Tongue (tissue), 2 donors: ENCODE results near the gene AGAP1. TPM values are rescaled to one million over a fixed set of nuclear protein-coding genes. Genes with fewer than 3 reads are reported as not detected.
"Not testable (repeated sequence)": the region's sequence is repeated elsewhere in the genome, so short reads cannot be mapped to it uniquely, and the experiment has no call there.

Experiments
- DNase-seq: peaks from one replicate; pipeline ENCODE4 v3.0.0-alpha.2; 2015
- total RNA-seq: library from RNA; depleted of rRNA; stranded (reverse); fragments of >200 nt; gene quantifications from one replicate; pipeline ENCODE4 v1.2.3, GENCODE V29; 2014

Gene AGAP1
- total RNA-seq, 1 donor from 2014 or later: 33.0 TPM

DNA sequence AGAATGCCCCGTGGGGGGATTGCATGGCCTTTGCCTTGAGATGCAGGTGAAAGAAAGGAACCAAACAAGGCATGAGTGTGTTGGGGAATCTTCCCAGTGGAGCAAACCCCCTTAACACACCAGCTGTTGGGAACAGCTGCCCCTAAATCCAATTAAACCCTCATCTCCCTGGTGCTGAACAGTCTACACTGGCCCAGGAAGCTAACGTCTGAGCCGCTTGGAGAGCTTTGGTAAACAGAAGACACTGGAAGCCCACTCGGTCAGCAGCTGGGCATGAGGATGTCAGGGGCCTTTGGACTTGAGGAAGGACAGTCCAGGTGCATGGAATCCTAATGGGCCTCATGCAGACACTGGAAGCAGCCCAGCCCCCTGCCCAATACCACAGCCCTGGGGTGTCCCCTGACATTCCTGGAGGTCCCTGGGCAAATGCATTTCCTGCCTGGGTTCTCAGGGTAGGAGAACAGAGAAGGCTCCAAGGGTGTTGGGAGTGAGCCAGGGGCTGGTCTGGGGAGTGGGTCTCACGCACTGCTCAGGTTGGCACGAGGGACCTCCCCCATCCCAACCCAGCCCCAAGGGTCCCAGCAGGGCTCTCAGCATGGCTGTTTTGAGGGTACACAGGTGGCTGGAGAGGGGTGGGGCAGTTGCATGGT is 636.6 kb downstream of the AGAP1 start:
- DNase-seq: peak; percentile 57

DNA sequence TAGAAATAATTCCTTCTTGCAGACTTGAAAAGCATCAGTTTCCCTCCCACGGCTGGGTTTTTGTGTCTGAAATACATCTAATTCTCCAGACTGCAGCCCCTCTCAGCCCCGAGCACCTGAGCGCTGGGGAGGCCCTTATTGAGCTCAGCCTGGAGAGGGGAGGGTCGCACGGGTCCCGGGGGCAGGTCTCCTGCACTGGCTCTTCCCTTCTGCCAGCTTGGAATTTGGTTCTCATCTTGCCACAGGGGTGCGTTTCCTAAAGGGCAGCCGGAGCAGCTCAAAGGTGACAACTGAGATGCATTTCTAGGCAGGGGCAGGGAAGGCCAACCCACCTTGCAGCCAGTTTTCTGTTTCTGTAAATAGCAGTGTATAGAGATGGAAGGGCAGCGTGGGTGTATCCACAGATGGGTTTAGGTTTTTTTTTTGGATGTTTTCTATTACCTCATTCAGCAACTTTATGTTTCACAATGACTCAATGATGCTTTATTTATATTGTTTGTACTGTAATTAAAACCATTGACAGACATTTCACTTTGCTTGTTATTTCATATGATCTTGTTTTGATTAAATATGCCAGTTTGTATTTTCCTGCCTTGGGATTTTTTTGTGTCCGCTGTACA is 637.3 kb downstream of the AGAP1 start:
- DNase-seq: no peak

DNA sequence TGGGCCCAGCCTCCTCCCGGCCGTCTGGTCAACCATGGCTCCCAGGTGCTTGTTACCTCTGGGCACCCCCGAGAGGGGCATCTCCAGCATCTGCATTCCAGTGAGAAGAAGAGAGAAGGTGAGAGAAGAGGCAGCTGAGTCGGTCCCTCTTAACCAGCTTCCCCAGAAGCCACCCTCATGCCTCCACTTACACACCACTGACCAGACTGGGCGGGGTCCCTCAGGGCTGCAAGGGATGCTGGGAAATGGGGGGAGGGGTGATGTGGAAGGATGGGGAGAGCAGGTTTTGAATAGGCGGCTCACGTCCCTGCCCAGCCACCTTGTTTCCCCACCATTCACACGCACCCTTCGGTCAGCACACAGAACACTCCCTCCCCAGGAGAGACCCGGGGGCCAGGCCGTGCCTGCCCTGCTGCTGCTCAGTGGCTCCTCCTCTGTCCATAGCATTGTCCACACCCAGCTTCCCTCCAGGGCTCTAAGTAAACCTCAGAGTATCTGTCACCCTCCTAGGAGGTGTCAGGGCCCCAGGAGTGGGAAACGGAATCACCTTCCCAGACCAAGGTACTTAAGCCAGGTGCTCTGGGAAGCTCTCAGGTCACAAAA is 639.7 kb downstream of the AGAP1 start:
- DNase-seq: no peak

DNA sequence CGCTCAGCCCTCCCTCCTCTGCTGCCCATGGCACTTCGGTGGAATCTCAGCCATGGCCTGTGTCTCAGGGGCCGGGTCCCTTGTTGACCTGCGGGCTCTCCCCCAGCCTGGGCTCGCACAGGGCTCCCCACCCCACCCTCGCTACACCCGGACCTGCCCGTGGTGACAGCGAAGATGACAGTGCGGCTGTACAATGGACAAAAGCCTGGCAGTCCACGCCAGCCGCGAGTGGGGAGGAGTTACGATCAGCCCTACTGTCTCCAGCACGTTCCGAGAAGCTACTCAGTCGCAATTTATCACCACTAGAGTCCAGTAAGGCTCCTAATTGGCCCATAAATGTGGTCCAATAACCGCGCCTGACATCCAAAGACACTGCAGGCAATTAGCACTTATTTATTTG is 642.7 kb downstream of the AGAP1 start:
- no peak for DNase-seq

DNA sequence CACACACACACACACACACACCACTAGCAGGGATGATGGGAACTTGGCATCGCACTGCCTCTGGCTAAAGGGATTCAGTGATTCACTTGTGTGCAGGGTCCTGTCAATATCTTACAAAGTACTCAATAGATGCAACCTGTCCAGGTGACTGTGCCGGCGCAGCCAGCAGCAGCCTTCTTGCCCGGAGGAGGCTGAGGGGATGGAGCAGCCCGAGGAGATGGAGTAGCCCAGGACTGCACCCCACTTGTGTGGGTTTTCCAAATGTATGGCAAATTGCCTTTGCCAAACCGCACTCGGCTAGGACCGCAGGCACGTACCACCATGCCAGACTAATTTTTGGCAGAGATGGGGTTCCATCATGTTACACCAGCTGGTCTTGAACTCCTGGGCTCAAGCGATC is 643.2 kb downstream of the AGAP1 start:
- no peak for DNase-seq

DNA sequence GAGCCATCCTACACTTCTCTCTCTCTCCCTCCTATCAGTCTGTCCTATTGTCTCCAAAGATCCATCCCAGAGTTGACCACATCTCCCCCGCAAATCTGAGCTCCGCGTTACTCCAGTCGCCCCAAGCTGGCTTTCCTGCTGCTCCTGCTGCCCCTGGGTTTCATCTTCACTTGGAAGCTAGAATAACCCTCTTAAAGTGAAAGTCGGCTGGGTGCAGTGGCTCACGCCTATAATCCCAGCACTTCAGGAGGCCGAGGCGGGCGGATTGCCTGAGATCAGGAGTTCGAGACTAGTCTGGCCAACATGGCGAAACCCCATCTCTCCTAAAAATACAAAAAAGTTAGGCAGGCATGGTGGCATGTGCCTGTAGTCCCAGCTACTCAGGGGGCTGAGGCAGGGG is 647.8 kb downstream of the AGAP1 start:
- not testable (repeated sequence) for DNase-seq

DNA sequence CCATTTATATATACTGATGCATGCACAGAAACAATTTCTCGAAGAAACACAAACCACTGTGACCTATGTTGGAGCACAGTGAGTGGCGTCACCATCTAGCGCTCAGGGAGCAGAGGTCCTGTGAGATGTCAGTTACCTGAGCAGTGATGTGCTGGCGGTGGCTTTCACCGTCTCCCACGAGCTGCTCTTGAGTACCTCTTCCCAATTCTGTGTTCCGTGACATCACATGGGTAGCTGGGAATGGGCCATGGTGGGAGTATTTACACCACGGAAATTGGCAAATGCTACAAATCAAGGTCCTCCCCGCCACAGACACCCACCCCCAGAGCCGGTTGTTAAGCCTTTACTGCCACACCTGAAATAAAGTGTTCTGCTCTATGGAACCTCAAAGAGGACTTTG is 650.0 kb downstream of the AGAP1 start:
- no peak for DNase-seq

DNA sequence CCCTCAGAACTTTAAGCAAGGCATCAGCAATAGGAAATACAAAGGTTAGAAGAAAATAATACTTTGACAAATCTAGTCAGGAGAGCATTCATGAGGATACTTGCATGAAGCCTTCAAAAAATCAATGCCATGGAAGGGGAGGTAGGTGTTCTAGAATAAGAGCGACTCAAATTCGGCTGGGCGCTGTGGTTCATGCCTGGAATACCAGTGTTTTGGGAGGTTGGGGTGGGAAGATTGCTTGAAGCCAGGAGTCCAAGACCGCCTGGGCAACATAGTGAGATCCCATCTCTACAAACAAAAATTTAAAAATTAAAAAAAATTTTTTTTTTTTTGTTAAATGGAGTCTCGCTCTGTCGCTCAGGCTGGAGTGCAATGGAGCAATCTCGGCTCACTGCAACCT is 652.6 kb downstream of the AGAP1 start:
- no peak for DNase-seq

DNA sequence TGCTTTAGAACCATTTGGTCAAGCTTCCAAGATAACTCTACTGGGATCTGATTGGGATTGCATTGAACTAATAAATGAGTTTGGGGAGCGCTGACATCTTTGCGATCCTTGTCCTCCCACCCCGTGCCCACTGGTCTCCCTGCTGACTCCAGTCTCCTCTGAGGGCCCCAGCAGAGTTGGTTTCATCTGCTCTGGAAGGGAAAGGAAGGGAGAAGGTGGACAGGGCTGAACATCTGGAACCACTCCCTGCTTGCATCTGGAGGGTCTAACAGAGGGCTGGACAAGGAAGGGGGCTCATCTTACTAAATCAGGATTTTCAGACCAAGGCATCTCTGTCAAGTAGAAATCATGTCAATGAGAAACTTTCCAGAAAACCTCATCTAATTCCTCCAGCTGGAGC is 661.6 kb downstream of the AGAP1 start:
- no peak for DNase-seq

DNA sequence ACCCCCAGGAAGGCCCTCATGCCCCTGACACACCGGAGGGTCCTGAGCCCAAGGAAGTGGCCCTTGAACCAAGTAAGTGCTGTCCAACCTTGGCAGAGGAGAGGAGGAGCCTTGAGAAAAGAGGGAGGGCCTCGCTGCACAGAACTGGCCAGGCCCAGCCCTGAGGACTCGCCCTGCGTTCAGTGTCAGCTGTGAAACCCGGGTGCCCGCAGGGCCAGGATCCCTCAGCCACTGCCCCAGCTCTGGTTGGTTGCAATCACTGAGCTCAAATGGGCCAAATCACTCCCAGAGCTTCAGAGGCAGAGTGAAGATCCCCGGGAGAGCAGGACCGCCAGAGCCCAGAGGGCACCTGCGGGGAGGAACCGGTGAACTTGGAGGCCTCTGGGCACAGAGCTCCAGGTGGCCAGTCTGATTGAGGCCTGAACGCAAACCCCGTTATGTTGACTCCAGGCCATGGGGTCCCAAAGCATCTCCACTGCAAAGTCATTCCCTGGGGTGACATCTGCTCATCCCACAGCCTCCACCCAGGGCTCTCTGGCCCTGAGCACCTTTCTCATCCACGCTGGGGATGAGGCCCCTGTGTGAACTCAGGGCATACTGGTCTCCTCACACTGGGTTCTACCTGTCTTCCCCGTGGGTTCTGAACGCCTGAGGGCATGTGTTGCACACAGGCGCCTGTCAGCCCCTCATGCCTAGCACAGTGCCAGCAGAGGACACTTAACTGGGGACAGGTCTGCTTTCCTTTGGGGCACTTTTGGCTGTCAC is 662.4 kb downstream of the AGAP1 start:
- DNase-seq: no peak

DNA sequence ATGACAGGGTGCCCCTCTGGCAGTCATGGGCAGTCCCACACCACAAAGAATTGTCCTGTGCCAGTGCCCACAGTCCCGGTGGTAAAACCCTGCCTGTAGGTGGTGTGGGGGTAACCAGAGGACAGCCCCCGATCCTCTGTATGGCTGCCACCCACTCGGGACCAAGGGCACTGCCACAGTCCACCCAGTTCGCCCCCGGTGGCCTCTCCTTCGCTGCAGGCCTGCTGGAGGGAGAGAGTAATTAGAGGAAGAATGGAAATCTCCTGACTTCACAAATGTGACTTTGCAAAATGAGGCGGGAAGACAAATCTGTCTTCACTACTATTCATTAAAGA is 663.0 kb downstream of the AGAP1 start:
- DNase-seq: no peak

DNA sequence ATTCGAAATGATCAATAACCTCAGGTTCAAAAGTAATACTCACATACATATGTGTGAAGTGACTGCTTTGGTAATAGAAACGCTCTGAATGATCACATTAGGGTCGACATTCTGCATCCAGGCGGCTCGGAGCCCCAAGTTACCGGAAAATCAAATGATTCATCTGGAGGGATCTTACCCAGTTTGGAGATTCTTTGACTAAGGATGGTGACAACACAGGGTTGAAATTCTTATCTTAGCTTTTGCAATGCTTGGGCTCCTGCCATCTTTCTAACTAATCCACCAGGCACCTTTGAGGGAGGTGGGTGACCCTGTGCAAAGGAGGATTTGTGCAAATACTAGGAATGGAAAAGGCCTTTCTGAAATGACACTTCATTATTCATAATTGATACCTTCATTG is 663.5 kb downstream of the AGAP1 start:
- no peak for DNase-seq

DNA sequence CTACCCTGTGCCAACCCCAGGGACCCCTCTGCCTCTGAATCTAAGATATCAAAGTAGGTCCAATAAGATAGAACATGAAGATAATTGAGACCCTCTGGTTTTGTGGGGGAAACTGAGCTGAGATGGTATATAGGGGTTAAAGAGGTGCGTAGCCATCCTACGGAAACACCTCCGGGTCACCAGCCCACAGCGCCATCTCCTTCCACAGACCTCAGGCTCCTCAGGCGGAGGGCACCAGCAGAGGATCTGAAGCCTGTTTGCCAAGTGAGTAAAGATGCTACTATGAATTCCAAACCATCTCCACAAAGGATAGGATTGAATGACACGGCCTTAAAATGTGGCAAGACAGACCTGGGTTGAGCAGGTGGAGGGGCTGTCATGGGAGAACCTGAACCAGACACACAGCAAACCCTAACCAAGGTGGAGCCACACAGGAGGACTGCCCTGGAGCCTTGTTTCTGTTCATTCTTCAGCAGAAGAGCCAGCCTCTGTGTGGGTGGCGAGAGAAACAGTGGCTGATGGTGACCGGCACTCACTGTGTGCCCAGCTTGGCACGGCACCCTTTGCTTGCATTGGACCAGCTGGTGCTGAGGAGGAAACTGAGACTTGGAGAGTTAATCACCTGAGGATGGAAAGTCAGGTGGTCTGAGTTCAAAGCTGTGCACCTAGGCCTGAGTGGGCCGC is 664.1 kb downstream of the AGAP1 start:
- DNase-seq: no peak

DNA sequence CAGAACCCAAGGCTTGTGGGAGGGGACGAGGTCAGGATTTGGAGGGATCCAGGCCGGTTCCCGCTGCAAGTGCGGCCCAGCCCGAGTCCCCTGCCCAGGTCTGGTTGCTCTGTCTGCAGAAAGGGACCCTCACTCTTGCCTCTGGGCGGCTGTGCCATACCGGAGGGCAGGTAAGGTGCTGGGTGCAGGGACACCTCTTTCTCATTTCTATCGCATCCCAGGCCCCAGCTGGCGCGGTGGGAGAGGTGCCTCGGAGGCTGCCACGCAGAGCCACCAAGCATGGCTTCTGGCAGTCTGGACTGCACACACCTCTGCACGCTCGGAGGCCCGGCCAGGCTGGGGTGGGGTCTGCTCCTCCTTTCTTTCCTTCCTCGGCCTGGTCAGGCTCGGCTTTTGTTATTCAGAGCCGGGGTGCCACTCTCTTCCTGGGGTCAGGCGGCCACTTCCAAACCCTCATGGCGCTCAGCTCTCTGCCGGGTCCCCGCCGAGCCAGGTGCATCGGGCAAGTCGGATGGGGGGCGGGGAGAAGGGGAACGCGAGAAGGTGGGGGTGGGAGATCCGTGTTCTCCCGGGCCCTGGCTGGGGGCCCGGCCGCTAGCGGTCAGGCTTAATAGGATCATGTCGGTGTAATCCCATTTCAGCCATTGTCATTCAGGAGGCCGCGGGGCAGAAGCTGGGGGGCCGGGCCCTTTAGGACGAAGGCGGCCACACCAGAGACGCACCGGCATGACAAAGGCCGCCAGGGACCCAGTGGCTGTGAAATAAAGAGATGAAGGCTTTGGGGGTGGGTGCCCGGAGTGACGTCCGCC is 665.3 kb downstream of the AGAP1 start:
- no peak for DNase-seq

DNA sequence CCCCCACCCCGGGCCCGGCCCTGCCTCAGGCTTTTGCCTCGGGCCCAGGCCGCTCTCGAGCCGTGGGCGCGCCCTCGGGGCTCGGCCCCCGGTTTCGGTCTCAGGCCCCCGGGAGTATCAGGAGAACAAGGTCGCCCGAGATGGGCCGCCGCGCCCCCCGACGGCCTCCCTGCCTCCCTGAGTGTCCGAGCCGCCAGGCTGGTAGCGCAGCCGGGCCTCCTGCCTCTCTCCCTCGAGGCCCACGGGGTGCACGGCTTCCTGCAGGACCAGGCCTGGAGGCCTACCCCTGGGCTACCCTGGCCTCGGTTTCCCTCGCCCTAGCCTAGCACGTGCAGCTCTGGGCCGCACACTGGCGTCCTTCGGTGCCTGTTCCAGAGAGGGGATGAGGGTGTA is 665.9 kb downstream of the AGAP1 start:
- DNase-seq: no peak

DNA sequence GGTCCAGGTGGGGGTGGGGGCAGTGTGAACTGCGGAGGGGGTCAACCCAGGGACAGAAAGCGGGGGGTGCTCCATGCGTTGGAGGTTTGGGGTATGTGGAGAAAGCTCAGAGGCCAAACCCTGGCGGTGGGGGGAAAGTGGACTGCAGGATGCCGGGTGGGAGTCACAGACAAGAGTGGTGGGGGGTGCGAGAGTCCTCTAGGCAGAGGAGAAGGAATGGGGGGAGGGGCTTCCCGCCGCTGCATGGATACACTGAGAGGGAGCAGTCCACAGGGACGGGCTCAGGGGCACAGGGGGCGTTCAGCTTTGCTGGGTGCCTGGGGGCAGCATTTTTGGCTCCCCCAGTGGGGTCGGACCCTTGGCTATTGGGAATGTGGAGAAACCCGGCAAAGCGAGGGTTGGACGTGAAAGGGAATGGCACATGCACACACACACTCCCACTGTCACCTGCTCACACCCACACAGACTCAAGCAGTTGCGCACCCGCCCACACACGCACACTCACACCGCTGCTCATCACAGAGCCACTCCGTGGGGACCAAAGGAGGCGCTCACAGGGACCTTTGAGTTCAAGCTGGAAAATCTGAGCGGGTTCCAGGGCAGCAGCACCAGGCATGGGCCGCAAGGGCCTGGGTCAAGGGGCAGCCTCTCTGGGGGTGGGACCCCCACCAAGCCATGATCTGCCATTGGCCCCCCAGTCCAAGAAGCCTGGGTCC is 666.7 kb downstream of the AGAP1 start:
- no peak for DNase-seq

DNA sequence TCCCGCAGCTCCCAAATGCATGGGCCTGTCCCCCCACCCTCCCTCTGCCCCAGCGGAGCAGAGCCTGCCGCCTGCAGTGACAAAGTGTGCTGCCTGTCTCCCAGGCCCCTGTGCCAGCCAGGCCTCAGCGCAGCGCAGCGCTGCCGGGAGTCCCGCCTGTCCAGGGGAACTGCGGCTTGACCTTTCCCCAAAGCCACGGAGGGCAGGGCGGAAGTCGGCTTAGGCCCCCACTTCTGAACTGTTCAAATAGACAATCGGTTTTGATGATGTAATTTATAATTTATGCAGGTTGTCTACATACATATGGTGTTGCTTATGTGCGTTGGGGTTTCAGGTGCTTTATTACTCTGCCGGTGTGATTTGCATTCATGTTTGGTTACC is 667.2 kb downstream of the AGAP1 start:
- DNase-seq: no peak

DNA sequence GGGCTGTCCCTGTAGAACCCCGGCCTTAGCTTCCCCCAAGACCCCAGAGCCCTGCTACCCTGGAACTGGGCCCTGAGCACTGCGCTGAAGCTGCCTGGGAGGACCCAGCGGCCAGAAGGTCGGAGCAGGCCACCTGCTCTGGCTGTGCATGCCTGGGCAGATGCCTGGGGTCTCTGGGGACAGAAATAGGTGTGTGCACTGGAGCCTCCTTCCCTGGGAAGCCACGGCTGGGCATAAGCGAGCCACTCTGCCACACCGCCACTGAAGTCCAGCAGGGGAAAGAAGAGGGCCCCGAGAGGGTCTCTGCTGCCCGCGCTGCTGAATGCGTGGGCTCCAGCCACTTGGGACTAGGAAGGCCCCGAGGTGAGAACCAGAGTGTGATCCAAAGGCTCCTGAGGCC is 667.7 kb downstream of the AGAP1 start:
- DNase-seq: no peak

DNA sequence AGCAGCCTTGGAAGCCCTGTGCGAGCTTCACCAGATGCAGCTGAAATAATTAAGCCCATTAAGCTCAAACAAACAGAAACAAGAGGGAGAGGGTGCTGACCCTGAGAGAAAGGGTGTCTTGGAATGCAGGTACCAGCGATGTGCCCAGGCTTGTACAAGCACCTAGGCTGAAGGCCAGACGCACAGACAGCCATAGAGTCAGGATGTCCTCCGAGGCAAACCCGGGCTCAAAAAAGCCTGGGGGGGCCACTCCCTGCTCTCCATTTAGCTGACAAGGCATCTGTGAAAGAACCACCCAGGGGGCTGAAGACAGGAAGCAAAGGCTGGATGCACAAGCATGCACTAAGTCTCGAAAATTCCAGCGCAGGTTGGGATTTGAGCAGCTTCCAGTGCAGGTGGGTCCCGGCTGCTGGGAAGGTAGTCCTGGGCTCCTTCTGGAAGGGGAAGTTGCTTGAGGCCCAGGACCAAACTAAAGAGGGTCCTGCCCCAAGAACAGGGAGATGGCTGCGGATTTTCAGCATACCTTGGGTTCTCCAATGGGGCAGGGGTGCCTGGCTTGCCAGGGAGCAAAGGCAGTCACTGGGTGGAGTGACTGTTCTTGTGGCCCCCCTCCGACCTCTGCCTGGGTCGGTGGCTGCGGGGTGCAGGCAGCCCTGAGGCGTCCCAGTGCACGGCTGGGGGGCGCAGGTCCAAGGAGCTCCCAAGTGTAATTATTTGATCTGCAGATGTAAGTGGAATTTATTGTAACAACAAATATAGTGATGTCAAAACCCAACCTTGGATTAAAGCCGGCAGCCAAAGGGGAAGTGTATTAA is 668.4 kb downstream of the AGAP1 start:
- no peak for DNase-seq

DNA sequence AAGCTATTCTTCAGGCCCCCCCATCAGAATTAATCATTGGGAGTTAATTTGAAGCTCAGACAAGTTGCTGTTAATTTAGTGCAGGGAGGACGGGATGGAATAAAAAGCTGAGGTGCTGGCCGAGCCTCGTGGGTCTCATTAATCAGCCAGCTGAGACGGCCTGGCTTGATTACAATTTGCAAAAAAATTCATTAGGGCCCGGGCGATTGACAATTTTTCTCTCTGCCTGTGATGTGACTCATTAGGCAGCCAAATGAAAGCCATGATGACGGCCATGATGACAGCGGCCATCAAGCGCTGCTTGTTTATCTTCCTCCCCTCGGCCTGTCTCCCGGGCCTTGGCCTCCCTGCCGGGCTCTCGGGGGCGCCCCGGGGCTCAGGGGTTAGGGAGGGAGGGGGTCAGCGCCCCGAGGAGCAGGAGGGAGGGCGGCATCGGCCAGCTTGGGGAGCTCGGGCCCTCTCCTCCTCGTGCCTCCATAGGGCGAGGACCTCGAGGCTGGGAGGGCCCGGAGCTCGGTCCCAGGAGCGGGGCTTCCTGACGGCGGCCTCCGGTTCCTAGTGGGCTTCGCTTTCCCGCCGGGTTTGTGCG is 669.1 kb downstream of the AGAP1 start:
- no peak for DNase-seq
